NT2/D1 (cell line): ENCODE results near the gene MCM7.

Source experiments
- YY1 ChIP-seq: IDR thresholded peaks from 2 replicates; pipeline ENCODE4 v1.6.1; 2011; ENCODE audit not compliant: insufficient read length, insufficient read depth
- ZNF274 ChIP-seq: IDR thresholded peaks from 2 replicates; pipeline ENCODE4 v1.6.1; 2011; ENCODE audit warnings: mild to moderate bottlenecking, low read depth, low read length

GRCh38 chr7:100115026-100115425 is 13.8 kb upstream of the MCM7 start:
- TF ChIP-seq ZNF274 = no peak
- no peak for TF ChIP-seq YY1
